ENCODE measurements around the gene CD300C. TPM values are rescaled to one million over a fixed set of nuclear protein-coding genes. Genes with fewer than 3 reads are reported as not detected.

Gene CD300C
- polyA plus RNA-seq, 1 experiment = not detected

GRCh38 chr17:74550602-74551001 lies 4.7 kb upstream of the CD300C start:
- TF ChIP-seq CTCF (IDR thresholded peaks at IDR 0.05; ENCODE audit: low read depth, low read length) = no peak
- peaks cover 2% of the 10 kb centered on the region for H3K27me3 ChIP-seq (ENCODE audit: control insufficient read depth, insufficient read depth, low read length)
- H3K9me3 ChIP-seq (ENCODE audit: control insufficient read depth, insufficient read depth, low read length) = peaks cover 3% of the 10 kb centered on the region; the same call in 1 of the 2 replicates
- no peak overlapping the region for H3K27ac ChIP-seq (ENCODE audit: low read depth, low read length)
- H3K4me3 ChIP-seq (ENCODE audit: low read depth, low read length) = no peak overlapping the region
- POLR2A ChIA-PET = no interaction called here
- CTCF ChIA-PET = no interaction called here
- no peak for DNase-seq (ENCODE audit: low read depth, low spot score)

GRCh38 chr17:74549343-74549742 lies 3.4 kb upstream of the CD300C start:
- ChIA-PET CTCF (no interaction called here), POLR2A (no interaction called here)
- no peak for TF ChIP-seq CTCF (IDR thresholded peaks at IDR 0.05; ENCODE audit: low read depth, low read length)
- Histone ChIP-seq H3K27ac (ENCODE audit: low read depth, low read length) (no peak overlapping the region), H3K9me3 (ENCODE audit: control insufficient read depth, insufficient read depth, low read length) (peaks cover 3% of the 10 kb centered on the region; the same call in 1 of the 2 replicates), H3K27me3 (ENCODE audit: control insufficient read depth, insufficient read depth, low read length) (peaks cover 2% of the 10 kb centered on the region), H3K4me3 (ENCODE audit: low read depth, low read length) (no peak overlapping the region)
- no peak for DNase-seq (ENCODE audit: low read depth, low spot score)

DNA sequence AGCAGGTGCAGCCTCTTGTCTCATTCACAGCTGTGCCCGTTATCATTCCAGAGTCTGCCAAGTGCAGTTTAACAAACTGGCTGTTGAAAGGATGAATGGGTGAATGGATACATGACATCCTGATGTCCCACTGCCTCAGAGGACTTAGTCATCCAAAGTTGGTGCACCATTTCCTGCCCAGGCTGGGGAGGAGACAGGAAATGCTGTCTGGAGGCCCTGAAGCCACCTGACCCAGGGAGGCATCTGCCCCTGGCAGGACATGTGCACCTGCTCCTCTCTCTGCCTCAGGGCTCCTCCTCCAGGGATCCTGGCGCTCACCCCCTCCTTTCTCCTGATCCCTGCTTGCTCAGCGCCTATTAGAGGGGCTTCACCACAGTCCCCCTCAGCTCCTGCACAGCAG lies 1.8 kb upstream of the CD300C start:
- no peaks in the 10 kb centered on the region for H3K27me3 ChIP-seq (ENCODE audit: control insufficient read depth, insufficient read depth, low read length)
- TF ChIP-seq CTCF (IDR thresholded peaks at IDR 0.05; ENCODE audit: low read depth, low read length) = no peak
- no peak overlapping the region for H3K4me3 ChIP-seq (ENCODE audit: low read depth, low read length)
- ChIA-PET POLR2A (no interaction called here), CTCF (no interaction called here)
- no peak for DNase-seq (ENCODE audit: low read depth, low spot score)
- H3K9me3 ChIP-seq (ENCODE audit: control insufficient read depth, insufficient read depth, low read length) = peaks cover 3% of the 10 kb centered on the region; the same call in 1 of the 2 replicates
- H3K27ac ChIP-seq (ENCODE audit: low read depth, low read length) = no peak overlapping the region

- Histone ChIP-seq H3K9me3 (ENCODE audit: control insufficient read depth, insufficient read depth, low read length) (peaks cover 3% of the 10 kb centered on the region; the same call in 1 of the 2 replicates), H3K27ac (ENCODE audit: low read depth, low read length) (no peak overlapping the region), H3K4me3 (ENCODE audit: low read depth, low read length) (no peak overlapping the region), H3K27me3 (ENCODE audit: control insufficient read depth, insufficient read depth, low read length) (no peaks in the 10 kb centered on the region)
- CTCF ChIA-PET = no interaction called here
- no peak for DNase-seq (ENCODE audit: low read depth, low spot score)
- no peak for TF ChIP-seq CTCF (IDR thresholded peaks at IDR 0.05; ENCODE audit: low read depth, low read length)
- POLR2A ChIA-PET = no interaction called here
Observed at GRCh38 chr17:74547264-74547663, 1.3 kb upstream of the CD300C start.

- DNase-seq (ENCODE audit: low read depth, low spot score) = no peak
- H3K9me3 ChIP-seq (ENCODE audit: control insufficient read depth, insufficient read depth, low read length) = peaks cover 3% of the 10 kb centered on the region; the same call in 1 of the 2 replicates
- TF ChIP-seq CTCF (IDR thresholded peaks at IDR 0.05; ENCODE audit: low read depth, low read length) = no peak
- H3K4me3 ChIP-seq (ENCODE audit: low read depth, low read length) = no peak overlapping the region
- ChIA-PET POLR2A (no interaction called here), CTCF (no interaction called here)
- no peaks in the 10 kb centered on the region for H3K27me3 ChIP-seq (ENCODE audit: control insufficient read depth, insufficient read depth, low read length)
- H3K27ac ChIP-seq (ENCODE audit: low read depth, low read length) = no peak overlapping the region
Observed at GRCh38 chr17:74546586-74546985, 671 bp upstream of the CD300C start.

Data from AG04450 (cell line).